Umbilical cord (tissue), 2 donors: Measurements from ENCODE around the gene PRDM16. TPM values are rescaled to one million over a fixed set of nuclear protein-coding genes. Genes with fewer than 3 reads are reported as not detected.

ENCODE experiments used
- DNase-seq: peaks from one replicate; pipeline ENCODE4 v3.0.0-alpha.2; 2015; ENCODE audit warnings: low spot score
- total RNA-seq: library from RNA; depleted of rRNA; stranded (reverse); fragments of >200 nt; gene quantifications from one replicate; pipeline ENCODE4 v1.2.3, GENCODE V29; 2014; ENCODE audit warnings: low replicate concordance; ENCODE audit not compliant: insufficient read depth

The PRDM16 gene
- total RNA-seq, 1 donor from 2014 or later, result 6.3 TPM

DNA sequence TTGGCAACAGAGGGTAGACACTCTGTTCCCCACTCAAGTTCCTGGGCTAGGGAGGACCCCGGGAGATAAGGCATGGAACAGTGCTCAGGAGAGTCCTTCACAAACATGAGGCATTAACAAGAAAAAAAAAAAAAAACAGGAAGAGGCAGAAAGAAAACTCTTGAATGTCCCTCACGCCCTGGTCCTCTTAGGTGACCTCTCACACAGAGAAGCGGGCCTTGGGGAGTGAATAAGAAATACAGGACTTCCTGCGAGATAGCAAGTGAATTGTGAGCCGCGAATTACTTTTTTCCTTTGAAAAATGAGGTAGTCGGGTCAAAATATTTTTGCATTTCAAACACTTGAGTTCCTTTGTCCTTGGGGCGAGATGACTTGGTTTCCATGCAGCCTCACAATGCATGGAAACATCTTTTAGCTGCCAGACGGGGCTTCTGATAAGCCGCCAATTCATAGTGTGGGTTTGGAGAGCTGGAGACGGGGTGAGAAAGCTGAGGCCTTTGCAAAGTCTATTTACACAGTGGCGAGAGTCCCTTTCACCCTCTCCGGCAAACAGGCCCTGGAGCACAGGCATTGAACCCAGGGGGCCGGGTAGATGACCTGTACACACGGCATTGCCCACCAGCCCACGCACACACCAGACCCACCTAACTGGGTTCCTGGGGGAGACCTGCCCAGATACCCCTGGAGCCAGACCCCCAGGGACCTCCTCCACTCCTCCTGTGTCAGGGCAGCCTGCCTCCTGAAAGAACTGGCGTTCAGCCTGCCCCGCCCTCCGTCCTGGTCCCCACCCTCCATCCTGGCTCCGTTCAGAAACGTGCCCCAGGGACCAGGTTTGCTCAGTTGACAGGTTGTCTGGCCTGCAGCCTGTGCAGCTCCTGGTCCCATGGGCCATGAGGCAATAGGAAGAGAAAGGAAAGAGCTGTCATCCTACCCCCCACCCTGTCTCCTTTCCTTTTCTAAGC is 192.3 kb downstream of the PRDM16 start:
- peak; percentile 45 for DNase-seq

DNA sequence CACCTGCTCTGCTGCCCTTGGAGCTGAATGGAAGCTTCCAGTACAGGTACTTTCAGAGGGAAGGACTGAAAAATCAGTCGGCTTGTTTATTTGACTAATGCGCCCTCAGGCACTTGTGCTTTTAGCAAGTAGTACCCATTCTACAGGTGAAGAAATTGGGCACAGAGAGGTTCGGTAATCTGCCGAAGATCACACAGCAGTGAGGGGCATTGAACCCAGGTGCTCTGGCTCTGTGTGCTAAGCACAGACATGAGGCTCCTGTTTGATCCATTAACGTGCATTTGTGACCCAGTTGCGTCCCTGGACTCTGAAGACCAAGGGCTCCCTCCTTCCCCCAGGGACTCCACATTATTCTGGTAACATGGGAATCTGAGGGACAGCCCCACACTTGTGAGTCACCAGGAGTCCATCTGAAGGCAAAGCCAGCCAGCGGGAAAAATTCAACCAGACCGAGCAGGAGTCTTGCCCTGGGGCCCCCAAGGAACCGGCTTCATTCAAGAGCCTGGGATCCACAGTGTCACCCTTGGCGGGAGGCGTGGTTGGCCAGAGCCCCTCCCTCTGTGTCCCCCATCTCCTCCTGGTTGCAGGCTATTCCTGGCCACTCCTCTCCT is 193.1 kb downstream of the PRDM16 start:
- no peak for DNase-seq

DNA sequence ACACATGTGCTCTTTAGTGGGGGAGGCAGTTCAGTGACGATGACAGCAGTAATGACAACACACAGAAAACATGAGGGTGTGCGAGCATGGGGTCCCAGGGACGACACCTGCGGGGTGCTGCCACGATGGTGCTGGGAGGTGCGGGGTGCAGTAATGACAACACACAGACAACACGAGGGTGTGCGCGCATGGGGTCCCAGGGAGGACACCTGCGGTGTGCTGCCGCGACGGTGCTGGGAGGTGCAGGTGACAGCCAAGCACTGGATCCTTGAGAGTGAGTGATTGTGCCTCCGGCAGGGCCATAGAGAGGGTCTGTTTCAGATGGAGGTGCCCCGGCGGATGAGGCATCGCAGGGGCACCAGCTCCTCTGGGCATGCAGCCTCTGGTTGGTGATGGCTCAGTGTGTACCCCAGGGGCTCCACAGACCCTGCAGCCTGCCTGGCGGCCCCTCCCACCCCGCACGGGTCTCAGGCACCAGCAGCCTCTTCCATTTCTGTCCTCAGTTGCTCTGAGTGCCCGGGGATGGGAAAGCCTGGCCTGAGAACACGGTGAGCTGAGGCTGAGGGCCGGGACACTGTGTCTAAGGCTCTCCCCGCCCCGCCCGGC is 193.8 kb downstream of the PRDM16 start:
- no peak for DNase-seq

DNA sequence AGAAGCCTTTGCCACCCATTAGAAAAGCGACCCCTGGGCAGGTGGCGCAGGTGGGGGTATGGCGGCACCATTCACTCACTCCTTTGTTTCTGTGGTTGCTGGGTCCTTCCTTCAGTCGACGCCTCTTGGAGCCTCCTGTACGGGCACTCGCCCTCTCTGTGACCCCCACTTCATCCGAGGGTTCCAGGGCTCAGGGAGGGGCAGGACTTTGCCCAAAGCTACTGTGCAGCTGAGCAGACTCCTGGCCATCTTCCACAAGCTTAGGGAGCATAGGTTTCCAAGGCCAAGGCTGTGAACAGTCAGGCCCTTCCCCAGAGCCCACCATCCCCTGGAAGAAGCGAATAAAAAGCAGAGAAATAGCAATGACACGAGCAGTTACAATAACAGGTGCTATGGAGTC is 194.8 kb downstream of the PRDM16 start:
- DNase-seq, result no peak

DNA sequence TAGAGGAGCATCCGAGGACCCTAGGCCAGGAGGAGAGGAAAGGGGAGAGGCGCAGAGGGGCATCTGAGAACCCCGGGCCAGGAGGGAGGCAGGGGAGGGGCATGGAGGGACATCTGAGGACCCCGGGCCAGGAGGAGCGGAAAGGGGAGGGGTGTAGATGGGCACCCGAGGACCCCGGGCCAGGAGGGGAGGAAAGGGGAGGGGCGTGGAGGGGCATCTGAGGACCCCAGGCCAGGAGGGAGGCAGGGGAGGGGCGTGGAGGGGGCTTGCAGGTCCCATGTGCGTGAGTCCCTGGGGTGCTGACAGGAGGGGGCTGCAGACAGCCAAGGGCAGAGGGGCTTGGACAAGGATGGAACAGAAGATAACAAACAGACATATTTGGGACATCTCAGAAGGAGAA is 195.5 kb downstream of the PRDM16 start:
- no peak for DNase-seq

DNA sequence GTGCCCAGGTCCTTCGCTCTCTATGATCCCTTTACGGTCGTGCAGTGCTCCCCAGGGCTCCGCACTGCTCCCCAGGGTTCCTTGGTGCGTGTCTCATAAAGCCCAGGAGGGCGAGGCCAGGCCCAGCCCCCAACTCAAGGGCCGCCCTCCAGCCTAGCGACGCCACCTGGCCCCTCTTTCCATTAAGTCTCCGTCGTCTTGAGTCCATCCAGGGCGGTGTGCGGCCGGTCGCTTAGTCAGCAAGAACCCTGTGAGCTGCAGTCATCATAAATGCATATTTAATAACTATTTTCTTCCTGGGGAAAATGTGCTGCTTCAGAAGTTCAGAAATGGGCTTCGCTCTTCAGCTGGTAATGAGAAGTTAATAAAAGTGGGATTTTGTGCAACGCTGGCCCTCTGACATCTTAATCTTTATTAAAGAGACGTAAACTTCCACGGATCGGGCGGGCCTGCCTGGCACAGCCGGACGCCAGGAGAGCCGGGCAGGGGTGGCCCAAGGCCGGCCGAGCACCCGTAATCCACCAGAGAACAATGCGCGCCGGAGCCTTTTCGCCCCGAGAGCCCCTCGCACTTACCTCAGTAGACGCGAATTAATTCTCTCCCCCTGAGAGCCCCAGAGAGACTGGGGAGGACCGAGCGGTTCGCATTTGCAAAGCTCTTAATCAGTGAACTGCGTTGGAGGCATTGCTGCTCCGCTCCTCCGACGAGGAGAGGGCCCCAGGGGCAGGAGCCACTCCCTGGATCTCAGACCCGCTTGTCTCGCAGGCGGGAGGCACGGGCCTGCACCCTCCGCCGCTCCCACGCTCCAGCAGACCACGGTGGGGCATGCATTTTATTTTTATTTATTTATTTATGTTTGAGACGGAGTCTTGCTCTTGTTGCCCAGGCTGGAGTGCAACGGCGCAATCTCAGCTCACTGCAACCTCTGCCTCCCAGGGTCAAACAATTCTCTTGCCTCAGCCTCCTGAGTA is 197.1 kb downstream of the PRDM16 start:
- DNase-seq, result no peak

DNA sequence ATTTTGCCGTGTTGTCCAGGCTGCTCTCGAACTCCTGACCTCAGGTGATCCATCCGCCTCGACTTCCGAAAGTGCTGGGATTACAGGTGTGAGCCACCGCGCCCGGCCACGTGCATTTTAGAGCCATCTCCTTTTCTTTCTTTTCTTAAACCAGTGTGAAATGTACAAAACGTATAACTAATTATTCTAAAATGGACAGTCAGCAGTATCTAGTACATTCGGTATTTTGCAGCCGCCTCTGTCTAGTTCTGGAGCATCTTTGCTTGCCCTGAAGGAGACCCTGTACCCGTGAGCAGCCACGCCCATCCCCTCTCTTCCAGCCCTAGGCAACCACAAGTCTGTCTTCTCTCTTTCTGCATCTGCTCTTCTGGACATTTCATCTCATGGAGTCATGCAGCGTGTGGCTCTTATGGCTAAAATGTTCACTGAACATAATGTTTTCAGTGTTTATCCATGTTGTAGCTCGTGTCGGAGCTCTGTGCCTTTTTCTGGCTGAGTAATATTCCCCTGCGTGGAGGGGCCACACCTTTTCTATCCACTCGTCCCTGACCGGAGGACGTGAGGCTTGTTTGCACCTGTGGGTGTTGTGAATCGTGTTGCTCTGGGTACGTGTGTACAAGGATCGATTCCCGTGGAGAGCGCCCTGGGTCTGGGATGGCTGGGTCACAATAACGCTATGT is 198.0 kb downstream of the PRDM16 start:
- DNase-seq, result no peak

DNA sequence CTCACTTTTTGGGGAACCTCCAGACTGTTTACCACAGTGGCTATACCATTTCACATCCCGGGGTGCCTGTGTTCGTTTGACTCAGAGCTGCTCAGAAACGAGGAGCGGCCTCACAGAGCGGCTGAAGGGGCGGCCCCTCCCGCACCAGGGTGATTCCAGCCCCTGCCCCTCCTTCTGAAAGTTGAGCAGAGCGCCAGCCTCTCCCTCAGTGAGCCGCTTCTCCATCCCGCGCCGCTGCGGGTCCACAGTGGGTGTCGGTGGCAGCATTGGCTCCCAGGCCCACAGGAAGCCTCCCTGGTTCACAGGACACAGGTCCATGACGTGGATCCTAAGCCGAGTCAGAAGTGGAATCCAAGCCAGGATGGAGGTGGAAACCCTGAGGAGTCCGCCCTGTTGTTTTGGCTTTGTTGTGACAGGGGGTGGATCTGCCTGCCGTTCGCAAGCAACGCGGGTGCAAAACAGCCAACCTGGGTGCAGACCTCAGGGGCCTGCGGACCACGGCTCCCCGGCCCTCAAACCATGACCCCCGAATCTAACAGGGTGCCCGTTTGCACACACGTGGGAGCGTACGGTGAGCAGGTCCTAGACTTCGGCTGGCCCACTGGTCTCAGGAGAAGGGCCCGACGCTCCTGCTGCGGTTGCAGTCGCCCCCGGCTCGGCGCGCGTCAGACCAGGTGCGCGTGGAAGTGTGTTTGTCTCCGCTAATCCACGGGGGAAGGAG is 198.7 kb downstream of the PRDM16 start:
- no peak for DNase-seq

DNA sequence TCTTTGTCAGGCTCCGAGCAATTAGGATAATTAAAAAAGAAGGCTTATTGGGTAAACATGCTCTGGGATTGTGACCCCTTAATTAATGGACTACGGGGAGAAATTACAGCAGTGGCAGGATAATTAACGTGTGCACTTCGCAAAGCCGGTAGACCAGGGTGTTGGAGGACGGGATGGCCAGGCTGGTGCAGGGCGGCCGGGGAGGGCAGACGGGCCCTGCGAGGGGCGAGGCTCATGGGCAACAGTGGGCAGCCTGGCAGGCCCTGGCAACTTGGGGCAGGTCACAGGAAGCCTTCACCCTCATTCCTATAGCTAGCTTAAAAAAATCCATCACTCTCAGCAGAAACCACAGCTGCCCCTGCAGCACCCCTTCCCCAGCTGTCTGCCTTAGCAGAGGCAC is 199.3 kb downstream of the PRDM16 start:
- DNase-seq, result no peak

DNA sequence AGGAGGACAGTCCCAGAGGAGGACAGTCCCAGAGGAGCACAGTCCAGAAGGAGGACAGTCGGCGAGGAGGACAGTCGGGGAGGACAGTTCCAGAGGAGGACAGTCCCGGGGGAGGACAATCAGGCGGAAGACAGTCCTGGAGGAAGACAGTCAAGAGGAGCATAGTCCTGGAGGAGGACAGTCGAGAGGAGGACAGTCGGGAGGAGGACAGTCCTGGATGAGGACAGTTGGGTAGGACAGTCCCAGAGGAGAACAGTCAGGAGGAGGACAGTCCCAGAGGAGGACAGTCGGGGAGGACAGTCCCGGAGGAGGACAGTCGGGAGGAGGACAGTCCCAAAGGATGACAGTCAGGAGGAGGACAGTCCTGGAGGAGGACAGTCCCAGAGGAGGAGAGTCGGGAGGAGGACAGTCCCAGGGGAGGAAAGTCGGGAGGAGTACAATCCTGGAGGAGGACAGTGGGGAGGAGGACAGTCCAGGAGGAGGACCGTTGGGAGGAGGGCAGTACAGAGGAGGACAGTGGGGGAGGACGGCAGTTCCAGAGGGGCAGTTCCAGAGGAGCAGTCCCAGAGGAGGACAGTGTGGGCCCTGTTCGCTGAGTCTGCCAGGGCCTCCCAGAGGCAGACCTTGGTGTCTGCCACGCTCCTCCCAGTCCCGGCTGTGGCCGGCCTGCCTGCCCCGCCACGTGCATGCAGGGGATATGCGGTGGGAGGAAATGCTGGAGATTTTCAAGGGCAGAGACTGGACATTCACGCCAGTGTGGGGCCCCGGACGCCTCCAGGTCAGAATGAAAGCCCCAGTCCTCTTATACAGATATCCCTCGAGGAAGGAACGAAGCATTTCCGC is 201.6 kb downstream of the PRDM16 start:
- no peak for DNase-seq

DNA sequence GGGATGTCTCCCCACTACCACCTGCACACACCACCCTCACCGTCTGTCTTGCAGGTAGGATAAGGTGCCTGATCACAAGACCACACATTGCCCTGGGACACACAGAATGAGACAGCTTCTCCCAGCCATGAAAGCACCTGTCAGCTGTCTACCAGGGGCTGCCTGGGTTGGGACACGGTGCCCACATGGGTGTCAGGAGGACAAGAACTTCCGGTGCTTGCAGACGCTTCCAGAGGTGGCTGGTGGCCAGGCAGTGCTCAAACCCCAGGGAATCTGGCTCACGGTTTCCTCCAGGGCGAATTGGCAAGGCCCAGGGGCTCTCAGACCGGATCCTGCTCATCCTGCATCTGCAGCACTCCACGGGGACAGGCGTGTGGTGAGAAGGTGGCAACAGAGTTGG is 202.9 kb downstream of the PRDM16 start:
- no peak for DNase-seq

DNA sequence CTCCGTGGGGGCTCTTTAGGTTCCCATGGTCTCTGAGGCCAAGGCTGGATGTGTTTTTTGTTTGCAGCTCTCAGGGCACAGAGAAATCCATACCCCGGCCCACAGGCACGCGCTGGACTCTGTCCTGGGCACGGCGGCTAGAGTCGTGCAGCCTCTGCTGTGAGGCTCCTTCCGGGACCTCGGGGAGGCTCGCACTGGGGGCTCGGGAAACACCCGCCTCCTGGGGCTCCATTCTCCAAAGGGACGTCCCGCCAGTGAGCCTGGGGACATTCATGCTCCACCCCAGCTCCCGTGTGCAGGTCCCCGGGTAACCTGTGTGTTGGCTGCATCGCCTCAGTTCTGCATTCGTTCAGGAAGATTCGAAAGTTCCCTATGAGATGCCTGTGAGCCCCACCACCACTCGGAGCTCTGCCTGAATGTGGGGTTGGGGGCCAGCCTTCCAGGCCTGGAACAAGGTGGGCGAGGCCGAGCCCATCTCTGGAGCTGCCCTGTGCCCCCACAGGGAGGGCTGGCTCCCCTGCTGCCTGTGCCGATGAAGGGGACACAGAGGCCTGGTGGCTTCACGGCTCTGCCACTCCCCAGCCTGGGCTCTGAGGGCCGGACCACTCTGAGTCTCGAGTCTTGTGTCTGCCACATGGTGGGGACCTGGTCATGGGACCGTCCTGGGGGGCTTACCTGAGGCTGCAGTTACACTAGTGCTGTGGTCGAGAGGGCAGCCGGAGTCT is 203.5 kb downstream of the PRDM16 start:
- no peak for DNase-seq

DNA sequence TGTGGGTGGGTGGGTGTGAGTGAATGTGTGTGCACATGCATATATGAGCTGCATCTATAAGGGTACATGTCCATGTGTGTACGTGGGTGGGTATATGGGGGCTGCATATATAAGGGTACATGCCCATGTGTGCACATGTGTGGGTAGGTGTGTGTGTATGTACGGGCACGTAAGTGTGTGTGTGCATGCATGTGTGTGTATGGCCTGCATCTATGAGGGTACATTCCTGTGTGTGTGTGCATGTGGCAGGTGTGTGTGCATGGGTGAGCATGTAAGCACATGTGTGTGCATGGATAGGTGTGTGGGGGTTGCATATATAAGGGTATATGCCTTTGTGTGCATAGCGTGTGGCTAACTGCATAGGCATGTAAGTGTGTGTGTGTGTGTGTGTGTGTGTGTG is 204.4 kb downstream of the PRDM16 start:
- no peak for DNase-seq

DNA sequence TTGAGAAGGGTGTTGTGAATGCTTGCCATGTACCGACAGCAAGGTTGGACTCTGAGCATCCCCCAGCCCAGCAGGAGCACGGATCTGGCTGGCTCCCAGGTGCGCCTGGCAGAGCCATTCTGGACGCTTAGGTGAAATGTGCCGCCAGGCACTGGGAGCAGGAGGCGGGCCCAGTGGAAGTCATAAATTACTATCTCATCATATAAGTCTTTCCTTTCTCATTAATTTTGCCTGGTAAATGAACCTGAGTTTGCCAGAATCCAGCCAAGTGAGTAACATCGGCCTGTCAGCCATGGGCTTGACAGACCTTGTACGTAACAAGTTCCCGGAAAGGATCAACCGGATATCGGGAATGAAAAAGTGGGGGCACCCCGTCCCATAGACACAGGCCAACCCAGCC is 206.0 kb downstream of the PRDM16 start:
- DNase-seq, result no peak

DNA sequence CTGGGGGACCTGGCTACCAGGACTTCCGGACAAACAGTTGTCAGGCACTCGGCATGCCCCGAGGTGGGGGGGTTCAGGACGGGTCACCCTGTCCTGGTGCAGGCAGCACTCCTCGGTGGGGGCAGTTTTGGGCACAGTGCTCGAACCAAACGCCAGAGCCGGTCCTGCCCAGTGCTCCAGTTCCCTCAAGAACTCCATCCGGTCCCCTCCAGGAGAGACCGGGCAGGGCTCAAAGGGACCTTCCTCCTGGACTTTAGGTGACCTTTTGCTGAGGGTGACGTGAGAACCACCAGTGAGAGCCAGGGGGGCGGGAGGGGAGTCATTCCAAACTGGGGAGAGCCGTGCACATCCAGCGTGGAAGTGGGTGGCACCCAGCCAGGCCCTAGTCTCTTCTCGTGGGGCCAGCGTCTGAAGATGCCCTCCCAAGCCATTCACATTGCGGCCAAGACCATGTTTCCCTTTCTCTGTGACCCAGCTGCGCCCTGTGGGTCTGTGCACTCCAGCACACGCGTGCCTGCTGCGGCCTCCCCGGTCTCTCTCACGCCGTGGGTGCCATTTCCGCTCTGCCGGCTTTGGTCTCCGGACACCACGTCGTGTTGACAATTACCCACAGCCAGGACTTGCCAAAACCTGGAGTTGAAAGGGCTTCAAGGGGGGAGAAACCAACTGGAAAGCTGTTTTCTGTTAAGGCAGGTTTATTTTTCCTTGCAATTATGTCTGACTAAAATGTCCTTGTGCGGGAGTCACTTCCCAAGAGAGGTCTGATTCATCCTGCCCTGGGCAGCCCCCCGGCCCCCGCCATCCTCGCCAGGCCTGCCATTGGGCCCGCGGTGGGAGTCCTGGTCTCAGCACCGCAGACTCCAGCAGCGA is 206.7 kb downstream of the PRDM16 start:
- DNase-seq, result no peak

DNA sequence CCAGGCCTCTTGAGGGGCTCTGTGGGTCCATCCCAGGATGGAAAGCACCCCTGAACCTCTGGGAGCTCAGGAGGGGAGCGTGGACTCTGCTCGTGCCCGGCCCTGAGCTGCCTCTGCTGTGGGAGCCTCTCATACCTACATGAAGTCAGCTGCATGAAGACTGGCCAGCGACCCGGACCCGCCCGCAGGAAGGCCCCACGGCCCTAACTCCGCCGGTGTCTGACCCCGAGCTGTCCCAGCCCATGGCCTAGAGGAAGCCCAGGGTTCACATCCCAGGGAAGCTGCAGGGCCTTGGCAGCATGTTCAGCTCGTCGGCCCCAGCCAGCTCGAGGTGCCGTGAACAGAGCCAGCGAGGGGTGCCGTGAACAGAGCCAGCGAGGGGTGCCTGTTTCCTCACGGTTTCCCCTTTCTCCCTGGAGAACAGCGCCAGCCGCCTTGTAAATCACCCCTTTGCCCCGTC is 207.4 kb downstream of the PRDM16 start:
- no peak for DNase-seq

DNA sequence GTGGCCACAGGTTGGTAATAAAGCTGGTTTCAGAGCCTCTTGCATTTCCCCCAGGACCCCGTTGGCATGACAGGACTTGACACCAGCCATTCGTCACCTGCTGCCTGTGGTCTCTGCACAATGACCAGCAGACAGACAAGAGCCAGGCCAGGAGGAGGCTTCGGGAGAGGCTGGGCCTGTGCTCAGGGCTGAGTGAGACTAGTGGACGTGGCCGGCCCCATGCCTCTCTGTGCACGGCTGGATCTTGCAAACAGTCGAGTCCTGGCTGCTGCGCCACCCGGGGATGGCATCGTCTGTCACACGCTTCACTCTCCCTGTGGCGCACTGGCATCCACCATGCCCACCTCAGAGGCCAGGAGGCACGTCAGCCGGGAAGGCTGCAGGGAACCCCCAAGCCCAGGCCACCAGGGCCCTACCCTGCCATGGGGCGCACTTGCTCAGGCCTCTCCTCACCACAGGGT is 208.0 kb downstream of the PRDM16 start:
- DNase-seq, result no peak
